Endothelial cell of umbilical vein (primary cell): ENCODE results near the gene ADAMTS17. TPM values are rescaled to one million over a fixed set of nuclear protein-coding genes. Genes with fewer than 3 reads are reported as not detected.

Experiments used
- BruUV-seq: library from RNA; stranded (reverse); fragments of 400-500 nt; replicated peaks from 2 replicates; lab custom pipeline; 2021; lab: Mats Ljungman, UMichigan
- CTCF ChIA-PET: fragments of 300-600, 350-600 bp; sonication (Branson Sonifier 250); formaldehyde crosslinking; loops from one replicate; lab custom pipeline; 2021; ENCODE audit warnings: antibody characterized with exemption, inconsistent platforms; lab: Charles Lee
- POLR2A ChIA-PET: fragments of 300-600, 350-600 bp; sonication (Branson Sonifier 250); formaldehyde crosslinking; loops from one replicate; lab custom pipeline; 2021; ENCODE audit warnings: antibody characterized with exemption, inconsistent platforms; lab: Charles Lee
- DNase-seq: peaks from one replicate; pipeline ENCODE4 v3.0.0-alpha.2; 2011; ENCODE audit warnings: low read depth, low spot score
- FAIRE-seq: peaks from 2 replicates; lab custom pipeline; 2011; peaks lifted over from hg19 to GRCh38; lab: Jason Lieb, UNC
- H2AFZ ChIP-seq: 2 replicates; pipeline ENCODE4 v1.6.0; 2012; ENCODE audit warnings: low read depth, low read length, control low read depth, inconsistent platforms
- H3K27ac ChIP-seq: 2 replicates; pipeline ENCODE4 v1.5.1; 2011; ENCODE audit warnings: low read depth, mild to moderate bottlenecking, control low read depth, low read length, moderate library complexity; ENCODE audit not compliant: insufficient read depth
- H3K27me3 ChIP-seq, 2 experiments: 2 replicates each; pipeline versions ENCODE4 v1.6.0 to v1.6.1; 2011; ENCODE audit warnings: low read length in 2 of 2, mixed read lengths in 1 of 2; ENCODE audit not compliant: control insufficient read depth in 2 of 2, insufficient read depth in 2 of 2
- H3K36me3 ChIP-seq, 2 experiments: 2 replicates in 1 of 2; 3 replicates in 1 of 2; pipeline ENCODE4 v1.5.1; 2011; ENCODE audit warnings: low read length in 2 of 2, mild to moderate bottlenecking in 1 of 2, moderate library complexity in 1 of 2; ENCODE audit not compliant: control insufficient read depth in 2 of 2, insufficient read depth in 2 of 2; ENCODE audit errors: extremely low read depth in 1 of 2
- H3K4me1 ChIP-seq: 3 replicates; pipeline ENCODE4 v1.5.1; 2011; ENCODE audit warnings: mild to moderate bottlenecking, low read length; ENCODE audit not compliant: control insufficient read depth, insufficient read depth; ENCODE audit errors: extremely low read depth
- H3K4me2 ChIP-seq: 2 replicates; pipeline ENCODE4 v1.6.1; 2011; ENCODE audit warnings: low read length, control low read depth, mixed read lengths; ENCODE audit not compliant: insufficient read depth
- H3K4me3 ChIP-seq, 3 experiments: fragments of 200-600 bp in 1 of 3; sonication (generic), shearing (Covaris generic) in 1 of 3; replicated peaks in 1 of 3; 2 replicates each; pipeline ENCODE4 v1.5.1; 2011 to 2016; ENCODE audit warnings: control low read depth in 3 of 3, low read length in 3 of 3, mild to moderate bottlenecking in 2 of 3, inconsistent platforms in 1 of 3, low read depth in 1 of 3, moderate library complexity in 1 of 3; ENCODE audit not compliant: insufficient read depth in 1 of 3
- H3K79me2 ChIP-seq: 2 replicates; pipeline ENCODE4 v1.6.0; 2012; ENCODE audit warnings: low read length, inconsistent platforms; ENCODE audit not compliant: control insufficient read depth, insufficient read depth
- H3K9ac ChIP-seq: replicated peaks from 2 replicates; pipeline ENCODE3; 2011; ENCODE audit warnings: low read length, control low read depth; ENCODE audit not compliant: insufficient read depth; ENCODE audit errors: extremely low read depth
- H3K9me1 ChIP-seq: replicated peaks from 3 replicates; pipeline ENCODE4 v1.6.0; 2011; ENCODE audit warnings: mild to moderate bottlenecking, low read length; ENCODE audit not compliant: control insufficient read depth, insufficient read depth; ENCODE audit errors: extremely low read depth
- H3K9me3 ChIP-seq: replicated peaks from 2 replicates; pipeline ENCODE4 v1.5.1; 2012; ENCODE audit warnings: low read length, inconsistent platforms; ENCODE audit not compliant: control insufficient read depth, insufficient read depth
- H4K20me1 ChIP-seq: replicated peaks from 2 replicates; pipeline ENCODE3; 2011; ENCODE audit warnings: mild to moderate bottlenecking, low read length; ENCODE audit not compliant: control insufficient read depth, insufficient read depth; ENCODE audit errors: extremely low read depth
- EZH2 ChIP-seq: IDR thresholded peaks from 2 replicates; pipeline ENCODE4 v1.6.1; 2012; ENCODE audit warnings: borderline replicate concordance, low read depth, mild to moderate bottlenecking, moderate library complexity, low read length, inconsistent platforms; ENCODE audit not compliant: severe bottlenecking
- FOS ChIP-seq: IDR thresholded peaks from 2 replicates; pipeline ENCODE4 v1.6.1; 2011; ENCODE audit warnings: mild to moderate bottlenecking, low read length, moderate library complexity, borderline replicate concordance; ENCODE audit not compliant: insufficient read depth
- GATA2 ChIP-seq: IDR thresholded peaks from 2 replicates; pipeline ENCODE4 v1.7.0; 2011; ENCODE audit warnings: low read depth, mild to moderate bottlenecking, moderate library complexity, mixed read lengths, low read length; ENCODE audit not compliant: insufficient read length, insufficient read depth
- JUN ChIP-seq: IDR thresholded peaks from 2 replicates; pipeline ENCODE4 v1.6.1; 2011; ENCODE audit warnings: borderline replicate concordance, low read depth; ENCODE audit not compliant: insufficient read length, insufficient read depth
- MYC ChIP-seq: IDR thresholded peaks from one replicate; pipeline ENCODE4 v1.6.1; 2011; ENCODE audit warnings: mild to moderate bottlenecking, low read depth, low read length
- POLR2A ChIP-seq: IDR thresholded peaks from 2 replicates; pipeline ENCODE4 v1.6.1; 2012; ENCODE audit warnings: low read depth, mild to moderate bottlenecking, control low read depth, low read length
- POLR2AphosphoS5 ChIP-seq: IDR thresholded peaks from 2 replicates; pipeline ENCODE4 v1.6.1; 2012; ENCODE audit warnings: low read depth, mild to moderate bottlenecking, control low read depth, low read length, moderate library complexity; ENCODE audit not compliant: insufficient read depth
- dilution Hi-C: fragments of 300-500 bp; cut with MboI; formaldehyde crosslinking; loops from one replicate; pipeline ENCODE4 v1.15.0; 2019; ENCODE audit warnings: low sequenced_read_pairs; ENCODE audit not compliant: extremely low pct_ligation_motif_present
- intact Hi-C: fragments of 100-400 bp; cut with micrococcal nuclease; formaldehyde crosslinking; loops from one replicate; pipeline ENCODE4 v1.10.0; 2022
- polyA plus RNA-seq, 4 experiments: library from polyadenylated mRNA; depleted of rRNA in 3 of 4; stranded (reverse) in 3 of 4; unstranded in 1 of 4; fragments of >200 nt; gene quantifications; 2 replicates each; pipeline versions ENCODE4 v1.2.1 to v1.2.3, GENCODE V29; 2011 to 2012; ENCODE audit warnings: missing spikeins in 1 of 4
- total RNA-seq: library from RNA; stranded (reverse); gene quantifications from 2 replicates; pipeline ENCODE4 v1.2.3, GENCODE V29; 2021
- TF ChIP-seq, protein P1 (sequence below): IDR thresholded peaks from 2 replicates; pipeline ENCODE4 v1.6.1; 2011; ENCODE audit not compliant: insufficient read depth, insufficient read length
- TF ChIP-seq, protein P2 (sequence below), 2 donors: IDR thresholded peaks; 1 replicate in 1 of 2; 2 replicates in 1 of 2; pipeline ENCODE4 v1.5.1; 2011; ENCODE audit warnings: low read length in 2 of 2, mild to moderate bottlenecking in 2 of 2, moderate library complexity in 2 of 2, control low read depth in 1 of 2, inconsistent platforms in 1 of 2, low read depth in 1 of 2; ENCODE audit not compliant: insufficient read depth in 1 of 2; ENCODE audit errors: extremely low read depth in 1 of 2

The ADAMTS17 gene
- total and polyA plus RNA-seq, 2 donors (not counting 3 experiments of a cell fraction or from before 2014, with no cell fraction given) = 0.12 TPM; not detected in 1

DNA sequence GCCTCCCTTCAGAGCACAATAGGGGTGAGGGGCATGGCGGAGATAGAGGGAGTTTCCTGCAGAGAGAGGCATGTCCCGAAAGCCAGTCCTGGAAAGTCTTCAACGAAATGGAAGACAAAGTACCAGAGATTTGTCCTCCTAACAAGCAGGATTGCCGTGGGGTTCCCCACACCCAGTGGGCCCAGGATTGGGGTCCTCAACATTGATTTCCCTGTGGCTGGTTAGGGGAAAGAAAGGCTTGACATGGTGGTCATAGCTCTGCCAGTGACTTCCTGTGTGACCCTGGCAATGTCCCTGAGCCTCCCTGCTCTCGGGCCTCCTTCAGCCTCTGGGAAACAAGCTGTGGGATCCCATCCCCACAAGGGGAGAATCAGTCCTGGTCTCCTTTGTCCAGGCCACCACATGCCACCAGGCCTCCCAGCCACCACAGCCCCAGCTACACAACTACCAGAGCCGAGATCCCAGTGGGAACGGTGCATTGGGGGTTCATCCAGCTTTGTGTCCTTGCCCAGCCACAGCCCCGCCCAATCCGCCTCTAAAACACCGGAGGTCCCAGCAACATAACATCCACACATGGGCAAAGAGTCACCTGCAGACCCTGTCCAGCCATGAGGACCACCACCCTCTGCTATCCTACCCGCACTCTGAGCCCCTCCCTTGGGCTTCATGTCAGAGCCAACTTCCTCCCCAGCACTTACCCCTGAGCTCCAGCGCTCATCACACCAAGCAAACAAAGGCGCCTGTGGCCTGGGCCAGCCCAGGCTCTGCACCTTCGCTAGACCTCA is 63.0 kb downstream of the ADAMTS17 start:
- Histone ChIP-seq H3K9ac (no peak overlapping the region), H3K9me3 (peaks cover 14% of the 10 kb centered on the region), H3K4me2 (no peak overlapping the region), H3K4me1 (no peaks in the 10 kb centered on the region), H3K36me3 (no peaks in the 10 kb centered on the region), H3K9me1 (no peaks in the 10 kb centered on the region), H3K79me2 (no peaks in the 10 kb centered on the region), H3K27ac (no peak overlapping the region), H3K4me3 (no peak overlapping the region), H4K20me1 (no peaks in the 10 kb centered on the region), H2AFZ (no peak overlapping the region), H3K27me3 (no peaks in the 10 kb centered on the region)
- intact Hi-C loops = no loop called here
- ChIA-PET CTCF (no interaction called here), POLR2A (no interaction called here)
- DNase-seq (no peak), FAIRE-seq (no peak)
- BruUV-seq = no TSS peak
- dilution Hi-C loops = no loop called here
- no peak for TF ChIP-seq EZH2
- TF ChIP-seq POLR2A = no peak
- TF ChIP-seq, protein P1, sequence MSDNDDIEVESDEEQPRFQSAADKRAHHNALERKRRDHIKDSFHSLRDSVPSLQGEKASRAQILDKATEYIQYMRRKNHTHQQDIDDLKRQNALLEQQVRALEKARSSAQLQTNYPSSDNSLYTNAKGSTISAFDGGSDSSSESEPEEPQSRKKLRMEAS = no peak
- TF ChIP-seq, protein P2, sequence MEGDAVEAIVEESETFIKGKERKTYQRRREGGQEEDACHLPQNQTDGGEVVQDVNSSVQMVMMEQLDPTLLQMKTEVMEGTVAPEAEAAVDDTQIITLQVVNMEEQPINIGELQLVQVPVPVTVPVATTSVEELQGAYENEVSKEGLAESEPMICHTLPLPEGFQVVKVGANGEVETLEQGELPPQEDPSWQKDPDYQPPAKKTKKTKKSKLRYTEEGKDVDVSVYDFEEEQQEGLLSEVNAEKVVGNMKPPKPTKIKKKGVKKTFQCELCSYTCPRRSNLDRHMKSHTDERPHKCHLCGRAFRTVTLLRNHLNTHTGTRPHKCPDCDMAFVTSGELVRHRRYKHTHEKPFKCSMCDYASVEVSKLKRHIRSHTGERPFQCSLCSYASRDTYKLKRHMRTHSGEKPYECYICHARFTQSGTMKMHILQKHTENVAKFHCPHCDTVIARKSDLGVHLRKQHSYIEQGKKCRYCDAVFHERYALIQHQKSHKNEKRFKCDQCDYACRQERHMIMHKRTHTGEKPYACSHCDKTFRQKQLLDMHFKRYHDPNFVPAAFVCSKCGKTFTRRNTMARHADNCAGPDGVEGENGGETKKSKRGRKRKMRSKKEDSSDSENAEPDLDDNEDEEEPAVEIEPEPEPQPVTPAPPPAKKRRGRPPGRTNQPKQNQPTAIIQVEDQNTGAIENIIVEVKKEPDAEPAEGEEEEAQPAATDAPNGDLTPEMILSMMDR (IDR thresholded peaks at IDR 0.05; ENCODE audit: extremely low read depth in 1 of 2, insufficient read depth in 1 of 2, low read depth in 1 of 2, low read length in 2 of 2) = no peak
- TF ChIP-seq FOS = no peak
- TF ChIP-seq POLR2AphosphoS5 = no peak
- TF ChIP-seq JUN = no peak
- no peak for TF ChIP-seq MYC
- no peak for TF ChIP-seq GATA2
